NCI-H1436 treated with DMSO at 0.1 percent for 48 hours (cell line): Measurements from ENCODE around the gene LAMC1.

ENCODE experiments used
- DNase-seq: peaks from one replicate; lab custom pipeline; 2025; lab: John Stamatoyannopoulos, UW

LAMC1 gene

GRCh38 chr1:183106746-183107145 lies 83.5 kb downstream of the LAMC1 start:
- DNase-seq: no peak

- no peak for DNase-seq
Observed at GRCh38 chr1:183110326-183110880, 87.2 kb downstream of the LAMC1 start.

- DNase-seq: no peak
Observed at GRCh38 chr1:183114441-183114840, 91.2 kb downstream of the LAMC1 start.

- no peak for DNase-seq
Observed at GRCh38 chr1:183116416-183116815, 93.2 kb downstream of the LAMC1 start.

- no peak for DNase-seq
Observed at GRCh38 chr1:183121609-183122008, 98.4 kb downstream of the LAMC1 start.

- no peak for DNase-seq
Observed at GRCh38 chr1:183124259-183124658, 101.0 kb downstream of the LAMC1 start.

GRCh38 chr1:183125279-183125999 lies 102.2 kb downstream of the LAMC1 start:
- no peak for DNase-seq

- DNase-seq: no peak
Observed at GRCh38 chr1:183126000-183126366, 102.8 kb downstream of the LAMC1 start.

- no peak for DNase-seq
Observed at GRCh38 chr1:183126528-183126927, 103.3 kb downstream of the LAMC1 start.

- no peak for DNase-seq
Observed at GRCh38 chr1:183129921-183130690, 106.9 kb downstream of the LAMC1 start.

GRCh38 chr1:183131166-183131565 lies 107.9 kb downstream of the LAMC1 start:
- DNase-seq: no peak

GRCh38 chr1:183135336-183135735 lies 112.1 kb downstream of the LAMC1 start:
- no peak for DNase-seq

GRCh38 chr1:183137782-183138181 lies 114.6 kb downstream of the LAMC1 start:
- no peak for DNase-seq

- no peak for DNase-seq
Observed at GRCh38 chr1:183138301-183138700, 115.1 kb downstream of the LAMC1 start.

- DNase-seq: no peak
Observed at GRCh38 chr1:183139281-183139942, 116.2 kb downstream of the LAMC1 start.

GRCh38 chr1:183140633-183141032 lies 117.4 kb downstream of the LAMC1 start:
- DNase-seq: no peak

- no peak for DNase-seq
Observed at GRCh38 chr1:183142171-183142570, 119.0 kb downstream of the LAMC1 start.

- DNase-seq: no peak
Observed at GRCh38 chr1:183143576-183144315, 120.5 kb downstream of the LAMC1 start.

GRCh38 chr1:183144752-183145151 lies 121.5 kb downstream of the LAMC1 start:
- no peak for DNase-seq

- no peak for DNase-seq
Observed at GRCh38 chr1:183147735-183148134, 124.5 kb downstream of the LAMC1 start.

- no peak for DNase-seq
Observed at GRCh38 chr1:183148599-183148998, 125.4 kb downstream of the LAMC1 start.

- no peak for DNase-seq
Observed at GRCh38 chr1:183149273-183149672, 126.1 kb downstream of the LAMC1 start.
